Fibroblast of lung (primary cell): ENCODE results near the gene THAP4.

Experiments
- EZH2 ChIP-seq: IDR thresholded peaks from 2 replicates; pipeline ENCODE4 v1.5.1; 2012; ENCODE audit warnings: low read length, control low read depth, mild to moderate bottlenecking; ENCODE audit errors: missing control alignments
- TF ChIP-seq, protein P1 (sequence below), 2 donors: IDR thresholded peaks in 1 of 2; conservative IDR thresholded peaks in 1 of 2; 1 replicate in 1 of 2; 2 replicates in 1 of 2; pipeline ENCODE4 v1.5.1; 2011 to 2012; ENCODE audit warnings: low read length in 2 of 2, control low read depth in 1 of 2, inconsistent platforms in 1 of 2, low read depth in 1 of 2, mild to moderate bottlenecking in 1 of 2

DNA sequence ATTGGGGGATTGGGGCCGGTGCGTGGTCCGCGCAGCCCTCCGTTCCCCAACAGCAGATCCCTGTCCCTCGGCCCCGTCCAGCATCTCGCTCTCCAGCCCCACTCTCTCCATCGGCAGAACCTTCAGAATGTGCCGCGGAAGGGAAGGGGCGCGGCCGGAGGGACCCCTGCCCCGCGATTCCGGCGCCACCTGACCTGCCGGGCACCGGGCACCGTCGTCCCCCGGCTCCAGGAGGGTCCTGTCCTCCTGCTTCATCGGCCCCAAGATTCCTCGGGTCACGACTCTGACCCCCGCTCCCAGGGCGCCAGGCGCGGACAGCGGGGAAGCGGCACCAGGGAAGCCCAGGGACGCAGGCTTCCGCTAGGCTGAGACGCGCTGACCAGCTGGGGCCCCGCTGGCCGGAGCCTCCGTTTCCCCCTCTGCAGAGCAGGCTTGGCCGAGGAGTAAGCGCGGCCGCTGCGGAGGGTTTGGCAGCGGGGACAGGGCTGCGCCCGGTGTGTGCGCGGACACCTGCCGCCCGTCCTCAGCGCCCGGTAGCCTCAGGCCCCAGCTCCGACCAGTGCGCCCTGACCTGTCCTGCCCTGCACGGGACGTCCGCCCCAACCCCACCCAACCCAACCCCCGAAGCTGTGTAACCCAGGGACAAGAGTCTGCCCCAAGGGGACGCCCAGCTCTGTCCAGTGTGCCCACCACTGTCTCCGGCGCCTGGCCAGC lies 95.2 kb downstream of the THAP4 start:
- TF ChIP-seq, protein P1, sequence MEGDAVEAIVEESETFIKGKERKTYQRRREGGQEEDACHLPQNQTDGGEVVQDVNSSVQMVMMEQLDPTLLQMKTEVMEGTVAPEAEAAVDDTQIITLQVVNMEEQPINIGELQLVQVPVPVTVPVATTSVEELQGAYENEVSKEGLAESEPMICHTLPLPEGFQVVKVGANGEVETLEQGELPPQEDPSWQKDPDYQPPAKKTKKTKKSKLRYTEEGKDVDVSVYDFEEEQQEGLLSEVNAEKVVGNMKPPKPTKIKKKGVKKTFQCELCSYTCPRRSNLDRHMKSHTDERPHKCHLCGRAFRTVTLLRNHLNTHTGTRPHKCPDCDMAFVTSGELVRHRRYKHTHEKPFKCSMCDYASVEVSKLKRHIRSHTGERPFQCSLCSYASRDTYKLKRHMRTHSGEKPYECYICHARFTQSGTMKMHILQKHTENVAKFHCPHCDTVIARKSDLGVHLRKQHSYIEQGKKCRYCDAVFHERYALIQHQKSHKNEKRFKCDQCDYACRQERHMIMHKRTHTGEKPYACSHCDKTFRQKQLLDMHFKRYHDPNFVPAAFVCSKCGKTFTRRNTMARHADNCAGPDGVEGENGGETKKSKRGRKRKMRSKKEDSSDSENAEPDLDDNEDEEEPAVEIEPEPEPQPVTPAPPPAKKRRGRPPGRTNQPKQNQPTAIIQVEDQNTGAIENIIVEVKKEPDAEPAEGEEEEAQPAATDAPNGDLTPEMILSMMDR (conservative IDR thresholded peaks at IDR 0.05 in 1 of 2, IDR thresholded peaks at IDR 0.05 in 1 of 2; ENCODE audit: low read depth in 1 of 2, low read length in 2 of 2) = no peak
- TF ChIP-seq EZH2 = no peak
